HepG2 (cell line): ENCODE measurements around the gene TUBGCP3. TPM values are rescaled to one million over a fixed set of nuclear protein-coding genes. Genes with fewer than 3 reads are reported as not detected.

Experiments used
- ATF4 ChIP-seq, 2 experiments: fragments of 450-650 bp in 1 of 2; sonication (generic) in 1 of 2; formaldehyde crosslinking; IDR thresholded peaks; 2 replicates each; pipeline versions ENCODE4 v1.5.0 to v1.8.0; 2020 to 2022; ENCODE audit warnings: mild to moderate bottlenecking in 1 of 2, missing genetic modification reagents in 1 of 2
- CBX1 ChIP-seq: IDR thresholded peaks from one replicate; pipeline ENCODE4 v1.6.1; 2016; ENCODE audit warnings: antibody characterized with exemption, low read depth
- CBX5 ChIP-seq: sonication (generic); formaldehyde crosslinking; IDR thresholded peaks from 2 replicates; pipeline ENCODE4 v1.4.0; 2020; ENCODE audit warnings: missing genetic modification reagents, borderline replicate concordance
- CC2D1A ChIP-seq: sonication (generic); formaldehyde crosslinking; IDR thresholded peaks from 2 replicates; pipeline ENCODE4 v1.8.1; 2023; ENCODE audit warnings: mild to moderate bottlenecking, missing genetic modification reagents
- EEA1 ChIP-seq: sonication (generic); formaldehyde crosslinking; IDR thresholded peaks from 2 replicates; pipeline ENCODE4 v1.5.1; 2020; ENCODE audit warnings: mild to moderate bottlenecking, missing genetic modification reagents, borderline replicate concordance
- EZH2 ChIP-seq: conservative IDR thresholded peaks from 2 replicates; pipeline ENCODE4 v1.6.1; 2012; ENCODE audit warnings: mild to moderate bottlenecking, low read depth, low read length, moderate library complexity
- FLYWCH1 ChIP-seq: sonication (generic); formaldehyde crosslinking; IDR thresholded peaks from 2 replicates; pipeline ENCODE4 v1.8.1; 2023; ENCODE audit warnings: mild to moderate bottlenecking, missing genetic modification reagents
- FOXO1 ChIP-seq: sonication (generic); formaldehyde crosslinking; IDR thresholded peaks from 2 replicates; pipeline ENCODE4 v1.4.0; 2020; ENCODE audit warnings: missing genetic modification reagents
- HNRNPL ChIP-seq: fragments of 200-400 bp; formaldehyde crosslinking; IDR thresholded peaks from 2 replicates; pipeline ENCODE4 v1.6.1; 2017; ENCODE audit warnings: mild to moderate bottlenecking, low read depth, low read length
- ISL2 ChIP-seq: sonication (generic); formaldehyde crosslinking; IDR thresholded peaks from 2 replicates; pipeline ENCODE4 v1.5.0; 2020; ENCODE audit warnings: missing genetic modification reagents
- JDP2 ChIP-seq: sonication (generic); formaldehyde crosslinking; IDR thresholded peaks from 2 replicates; pipeline ENCODE4 v1.8.1; 2022; ENCODE audit warnings: missing genetic modification reagents, borderline replicate concordance
- MEIS1 ChIP-seq: sonication (generic); formaldehyde crosslinking; IDR thresholded peaks from 2 replicates; pipeline ENCODE4 v1.9.0; 2021; ENCODE audit warnings: mild to moderate bottlenecking, missing genetic modification reagents, moderate library complexity, borderline replicate concordance
- PAX8 ChIP-seq: sonication (generic); formaldehyde crosslinking; IDR thresholded peaks from 2 replicates; pipeline ENCODE4 v1.8.0; 2022; ENCODE audit warnings: mild to moderate bottlenecking, missing genetic modification reagents, borderline replicate concordance
- RCOR2 ChIP-seq: IDR thresholded peaks from 2 replicates; pipeline ENCODE4 v1.6.1; 2016; ENCODE audit warnings: missing biosample characterization, missing genetic modification reagents
- RFX1 ChIP-seq: fragments of 450-650 bp; IDR thresholded peaks from 2 replicates; pipeline ENCODE4 v1.6.1; 2017
- TBX2 ChIP-seq: sonication (generic); formaldehyde crosslinking; IDR thresholded peaks from 2 replicates; pipeline ENCODE4 v1.5.0; 2020; ENCODE audit warnings: missing genetic modification reagents, mild to moderate bottlenecking, borderline replicate concordance
- ZBTB2 ChIP-seq: sonication (generic); formaldehyde crosslinking; IDR thresholded peaks from 2 replicates; pipeline ENCODE4 v1.8.0; 2022; ENCODE audit warnings: low read depth, missing genetic modification reagents
- ZFP90 ChIP-seq: sonication (generic); formaldehyde crosslinking; IDR thresholded peaks from 2 replicates; pipeline ENCODE4 v1.8.0; 2022; ENCODE audit warnings: missing genetic modification reagents, mild to moderate bottlenecking, inconsistent platforms, borderline replicate concordance
- ZFX ChIP-seq: sonication (generic); formaldehyde crosslinking; IDR thresholded peaks from 2 replicates; pipeline ENCODE4 v1.4.0; 2020; ENCODE audit warnings: mild to moderate bottlenecking, low read depth, missing genetic modification reagents, moderate library complexity
- ZNF160 ChIP-seq: sonication (generic); formaldehyde crosslinking; IDR thresholded peaks from 2 replicates; pipeline ENCODE4 v1.8.0; 2022; ENCODE audit warnings: mild to moderate bottlenecking, inconsistent platforms, missing genetic modification reagents
- ZNF432 ChIP-seq: sonication (generic); formaldehyde crosslinking; IDR thresholded peaks from 2 replicates; pipeline ENCODE4 v1.5.0; 2020; ENCODE audit warnings: missing genetic modification reagents, mild to moderate bottlenecking, borderline replicate concordance
- ZNF788 ChIP-seq: sonication (generic); formaldehyde crosslinking; IDR thresholded peaks from 2 replicates; pipeline ENCODE4 v1.5.0; 2020; ENCODE audit warnings: mild to moderate bottlenecking, missing genetic modification reagents, borderline replicate concordance
- polyA plus RNA-seq, 8 experiments: library from polyadenylated mRNA; depleted of rRNA in 3 of 8; stranded (reverse) in 7 of 8; unstranded in 1 of 8; fragments of >200 nt; fragmentation: Illumina TruSeq in 4 of 8; extraction: Trizol in 4 of 8; gene quantifications; 2 replicates each; pipeline versions ENCODE4 v1.2.1 to v1.2.3, GENCODE V29; 2011 to 2016; ENCODE audit warnings: low read depth in 4 of 8, missing spikeins in 1 of 8, mixed read lengths in 1 of 8; ENCODE audit not compliant: insufficient read depth in 1 of 8
- total RNA-seq, 5 experiments: library from RNA; depleted of rRNA; stranded (reverse); fragments of >200 nt; fragmentation: Illumina TruSeq; extraction: Trizol; gene quantifications; 2 replicates each; pipeline ENCODE4 v1.2.3, GENCODE V29; 2016; ENCODE audit warnings: low read depth in 1 of 5
- TF ChIP-seq, protein P1 (sequence below): sonication (generic); formaldehyde crosslinking; IDR thresholded peaks from 2 replicates; pipeline ENCODE4 v1.5.0; 2020; ENCODE audit warnings: missing genetic modification reagents
- TF ChIP-seq, protein P2 (sequence below): sonication (generic); formaldehyde crosslinking; IDR thresholded peaks from 2 replicates; pipeline ENCODE4 v1.9.0; 2021; ENCODE audit warnings: missing genetic modification reagents, borderline replicate concordance
- TF ChIP-seq, protein P3 (sequence below): sonication (generic); IDR thresholded peaks from 2 replicates; pipeline ENCODE4 v1.6.1; 2016; ENCODE audit warnings: low read depth, borderline replicate concordance

The TUBGCP3 gene
- total and polyA plus RNA-seq, 2 of the 13 experiments (the other 11 are each of a cell fraction or from before 2014, with no cell fraction given), result 12.6 to 15.5 TPM

GRCh38 chr13:112587764-112588489 is at the start of gene TUBGCP3 (continued):
- TF ChIP-seq CC2D1A (CRISPR knock-in tag) (no peak), RCOR2 (CRISPR knock-in tag) (no peak), ATF4 (CRISPR knock-in tag; IDR thresholded peaks at IDR 0.05) (peak in 1 of 2 experiments; percentile 67; a peak in 2 of 4 replicates), JDP2 (CRISPR knock-in tag) (peak; percentile 95), HNRNPL (0 out of 2 replicates have a peak, but pooled peaks have one; percentile 41), ZNF432 (CRISPR knock-in tag) (no peak), MEIS1 (CRISPR knock-in tag) (peak; percentile 87), EEA1 (CRISPR knock-in tag) (peak; percentile 95), ZNF788 (CRISPR knock-in tag) (peak; percentile 87), RFX1 (no peak), ZFP90 (CRISPR knock-in tag) (peak; percentile 96), FLYWCH1 (CRISPR knock-in tag) (no peak), ZFX (peak; percentile 94), PAX8 (CRISPR knock-in tag) (peak; percentile 78; the same call in 1 of the 2 replicates), ISL2 (0 out of 2 replicates have a peak, but pooled peaks have one; percentile 41), TBX2 (CRISPR knock-in tag) (peak; percentile 82), EZH2 (no peak), CBX1 (peak; percentile 78), FOXO1 (CRISPR knock-in tag) (peak; percentile 71), ZBTB2 (CRISPR knock-in tag) (peak; percentile 87), ZNF160 (CRISPR knock-in tag) (peak; percentile 91), CBX5 (CRISPR knock-in tag) (peak; percentile 92)
- TF ChIP-seq, protein P1, sequence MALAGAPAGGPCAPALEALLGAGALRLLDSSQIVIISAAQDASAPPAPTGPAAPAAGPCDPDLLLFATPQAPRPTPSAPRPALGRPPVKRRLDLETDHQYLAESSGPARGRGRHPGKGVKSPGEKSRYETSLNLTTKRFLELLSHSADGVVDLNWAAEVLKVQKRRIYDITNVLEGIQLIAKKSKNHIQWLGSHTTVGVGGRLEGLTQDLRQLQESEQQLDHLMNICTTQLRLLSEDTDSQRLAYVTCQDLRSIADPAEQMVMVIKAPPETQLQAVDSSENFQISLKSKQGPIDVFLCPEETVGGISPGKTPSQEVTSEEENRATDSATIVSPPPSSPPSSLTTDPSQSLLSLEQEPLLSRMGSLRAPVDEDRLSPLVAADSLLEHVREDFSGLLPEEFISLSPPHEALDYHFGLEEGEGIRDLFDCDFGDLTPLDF, result peak; percentile 99
- TF ChIP-seq, protein P2, sequence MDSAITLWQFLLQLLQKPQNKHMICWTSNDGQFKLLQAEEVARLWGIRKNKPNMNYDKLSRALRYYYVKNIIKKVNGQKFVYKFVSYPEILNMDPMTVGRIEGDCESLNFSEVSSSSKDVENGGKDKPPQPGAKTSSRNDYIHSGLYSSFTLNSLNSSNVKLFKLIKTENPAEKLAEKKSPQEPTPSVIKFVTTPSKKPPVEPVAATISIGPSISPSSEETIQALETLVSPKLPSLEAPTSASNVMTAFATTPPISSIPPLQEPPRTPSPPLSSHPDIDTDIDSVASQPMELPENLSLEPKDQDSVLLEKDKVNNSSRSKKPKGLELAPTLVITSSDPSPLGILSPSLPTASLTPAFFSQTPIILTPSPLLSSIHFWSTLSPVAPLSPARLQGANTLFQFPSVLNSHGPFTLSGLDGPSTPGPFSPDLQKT, result 0 out of 2 replicates have a peak, but pooled peaks have one; percentile 86
- TF ChIP-seq, protein P3, sequence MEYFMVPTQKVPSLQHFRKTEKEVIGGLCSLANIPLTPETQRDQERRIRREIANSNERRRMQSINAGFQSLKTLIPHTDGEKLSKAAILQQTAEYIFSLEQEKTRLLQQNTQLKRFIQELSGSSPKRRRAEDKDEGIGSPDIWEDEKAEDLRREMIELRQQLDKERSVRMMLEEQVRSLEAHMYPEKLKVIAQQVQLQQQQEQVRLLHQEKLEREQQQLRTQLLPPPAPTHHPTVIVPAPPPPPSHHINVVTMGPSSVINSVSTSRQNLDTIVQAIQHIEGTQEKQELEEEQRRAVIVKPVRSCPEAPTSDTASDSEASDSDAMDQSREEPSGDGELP, result no peak; the same call in 1 of the 2 replicates
